ENCODE data around the gene ARHGEF10L.

ARHGEF10L gene

DNA sequence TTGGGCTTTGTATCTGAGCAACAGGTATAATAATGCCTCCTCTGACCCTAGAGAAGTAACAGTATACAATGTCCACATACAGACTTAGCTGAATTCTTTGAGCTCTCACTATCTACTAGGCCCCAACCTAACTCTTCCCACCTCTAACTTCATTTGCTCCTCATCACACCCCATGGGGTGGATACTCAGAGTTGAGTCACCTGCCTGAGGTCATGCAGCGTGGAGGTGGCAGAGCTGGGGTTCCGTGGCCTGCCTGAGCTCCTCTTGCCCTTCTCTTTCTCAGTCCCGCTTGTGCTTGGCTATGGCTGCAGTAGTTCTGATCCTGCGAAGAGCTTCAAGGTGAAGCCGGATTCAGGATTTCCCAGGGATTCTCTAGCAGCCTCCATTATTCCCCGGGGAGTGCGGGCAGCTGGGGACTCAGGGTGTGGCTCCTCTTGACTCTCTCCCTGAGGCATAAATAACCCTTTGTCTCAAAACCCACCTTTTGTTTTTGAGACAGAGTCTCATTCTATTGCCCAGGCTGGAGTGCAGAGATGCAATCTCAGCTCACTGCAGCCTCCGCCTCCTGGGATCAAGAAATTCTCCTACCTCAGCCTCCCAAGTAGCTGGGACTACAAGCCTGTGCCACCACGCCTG lies 185.7 kb downstream of the ARHGEF10L start:
- ChIA-PET CTCF (interaction anchor here (0.8 kb wide), 1 partner anchor 184 kb away, joined by 3 read pairs; no protein-coding TSS in a partner anchor), POLR2A (no interaction called here)
- TF ChIP-seq CTCF (IDR thresholded peaks at IDR 0.05; ENCODE audit: insufficient read depth, low read length, missing control alignments) = no peak
- no peak for DNase-seq (ENCODE audit: low read depth, low spot score)
- H3K4me3 ChIP-seq (ENCODE audit: low read depth, low read length) = no peak overlapping the region

DNA sequence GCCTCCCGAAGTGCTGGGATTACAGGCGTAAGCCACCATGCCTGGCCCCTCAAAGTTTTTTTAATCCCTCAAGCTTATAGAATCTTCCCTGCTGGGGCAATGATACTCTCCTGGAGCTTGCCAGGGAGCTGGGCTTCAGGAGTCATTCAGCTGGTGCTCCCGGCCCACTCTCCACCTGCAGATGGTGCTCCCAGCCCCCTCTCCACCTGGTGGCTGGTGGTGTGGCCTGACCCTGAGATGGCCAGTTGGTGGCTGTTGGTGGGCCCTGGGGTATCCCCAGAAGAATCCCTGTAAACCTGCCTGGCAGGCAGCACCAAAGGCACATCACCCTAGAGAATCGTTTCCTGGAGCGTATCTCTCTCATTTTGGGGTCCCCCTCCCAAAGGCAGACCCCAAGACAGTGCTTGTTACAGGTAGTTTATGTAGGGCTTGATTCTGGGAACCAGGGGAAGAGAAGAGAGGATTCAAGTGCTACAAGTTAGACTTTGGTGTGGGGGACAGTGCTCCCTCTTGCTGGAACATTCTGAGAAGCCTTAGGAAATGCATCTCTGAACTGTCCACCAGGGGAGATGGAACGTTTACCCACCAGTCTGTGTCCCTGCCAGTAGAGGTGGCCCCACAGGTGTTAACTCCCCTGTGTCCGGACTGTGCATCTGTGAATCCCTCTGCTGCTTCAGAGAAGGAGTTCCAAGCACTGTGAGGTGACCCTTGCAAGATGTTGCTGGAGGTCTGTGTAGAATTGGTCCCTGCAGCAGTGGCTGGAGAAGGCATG lies 186.5 kb downstream of the ARHGEF10L start:
- ChIA-PET POLR2A (no interaction called here), CTCF (no interaction called here)
- H3K4me3 ChIP-seq (ENCODE audit: low read depth, low read length) = no peak overlapping the region
- TF ChIP-seq CTCF (IDR thresholded peaks at IDR 0.05; ENCODE audit: insufficient read depth, low read length, missing control alignments) = no peak
- DNase-seq (ENCODE audit: low read depth, low spot score) = no peak

- ChIA-PET POLR2A (no interaction called here), CTCF (no interaction called here)
- TF ChIP-seq CTCF (IDR thresholded peaks at IDR 0.05; ENCODE audit: insufficient read depth, low read length, missing control alignments) = no peak
- DNase-seq (ENCODE audit: low read depth, low spot score) = no peak
- no peak overlapping the region for H3K4me3 ChIP-seq (ENCODE audit: low read depth, low read length)
These were observed 188.7 kb downstream of the ARHGEF10L start for GRCh38 chr1:17728123-17728712.

- ChIA-PET POLR2A (no interaction called here), CTCF (no interaction called here)
- no peak for DNase-seq (ENCODE audit: low read depth, low spot score)
- no peak for TF ChIP-seq CTCF (IDR thresholded peaks at IDR 0.05; ENCODE audit: insufficient read depth, low read length, missing control alignments)
- H3K4me3 ChIP-seq (ENCODE audit: low read depth, low read length) = no peak overlapping the region
These were observed 189.8 kb downstream of the ARHGEF10L start for GRCh38 chr1:17729248-17729647.

DNA sequence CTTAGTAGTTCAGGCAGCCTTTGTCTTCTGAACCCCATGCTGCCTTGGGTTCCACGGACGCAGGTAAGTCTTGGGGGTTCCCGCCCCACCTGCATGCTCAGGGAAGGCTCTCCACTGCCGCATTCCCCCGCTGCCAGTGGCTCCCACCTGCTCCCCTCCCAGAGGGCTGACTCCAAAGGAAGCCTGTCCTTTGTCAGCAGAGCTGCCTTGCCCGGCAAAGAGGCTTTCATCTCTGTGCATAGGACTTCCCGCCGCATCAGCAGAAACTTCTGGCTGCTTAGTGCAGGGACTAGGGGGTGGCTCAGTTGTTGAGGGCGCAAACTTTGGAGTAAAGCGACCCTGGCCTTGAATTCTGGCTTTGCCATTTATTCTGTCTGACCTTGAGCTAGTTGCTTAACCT lies 190.4 kb downstream of the ARHGEF10L start:
- no peak for TF ChIP-seq CTCF (IDR thresholded peaks at IDR 0.05; ENCODE audit: insufficient read depth, low read length, missing control alignments)
- no peak for DNase-seq (ENCODE audit: low read depth, low spot score)
- H3K4me3 ChIP-seq (ENCODE audit: low read depth, low read length) = no peak overlapping the region
- ChIA-PET CTCF (no interaction called here), POLR2A (no interaction called here)

- TF ChIP-seq CTCF (IDR thresholded peaks at IDR 0.05; ENCODE audit: insufficient read depth, low read length, missing control alignments) = no peak
- no peak for DNase-seq (ENCODE audit: low read depth, low spot score)
- CTCF ChIA-PET = no interaction called here
- POLR2A ChIA-PET = no interaction called here
- no peak overlapping the region for H3K4me3 ChIP-seq (ENCODE audit: low read depth, low read length)
These were observed 192.0 kb downstream of the ARHGEF10L start for GRCh38 chr1:17731460-17731859.

All from AG04449 (cell line).